Activated effector memory CD4-positive, alpha-beta T cell treated with anti-CD3 and anti-CD28 coated beads, Interleukin-2, amount 50 U/mL, for 16 hours (primary cell): ENCODE data around the gene HIP1.
"Not testable (repeated sequence)": the region's sequence is repeated elsewhere in the genome, so short reads cannot be mapped to it uniquely, and the experiment has no call there.

Experiments
- DNase-seq: peaks from one replicate; pipeline ENCODE4 v3.0.0-alpha.2; 2020

Gene HIP1

GRCh38 chr7:75712517-75713361 is 26.0 kb downstream of the HIP1 start:
- peak; percentile 17 for DNase-seq

GRCh38 chr7:75711656-75712514 is 26.9 kb downstream of the HIP1 start:
- peak; percentile 3 for DNase-seq

- DNase-seq = no peak
Observed at GRCh38 chr7:75711076-75711475, 27.7 kb downstream of the HIP1 start.

GRCh38 chr7:75704928-75705327 is 33.8 kb downstream of the HIP1 start:
- DNase-seq = no peak

GRCh38 chr7:75702515-75702914 is 36.2 kb downstream of the HIP1 start:
- no peak for DNase-seq

GRCh38 chr7:75699993-75700392 is 38.7 kb downstream of the HIP1 start:
- no peak for DNase-seq

- no peak for DNase-seq
Observed at GRCh38 chr7:75698358-75698757, 40.4 kb downstream of the HIP1 start.

- DNase-seq = no peak
Observed at GRCh38 chr7:75696263-75697037, 42.3 kb downstream of the HIP1 start.

GRCh38 chr7:75694638-75695399 is 43.9 kb downstream of the HIP1 start:
- no peak for DNase-seq

- not testable (repeated sequence) for DNase-seq
Observed at GRCh38 chr7:75693668-75694067, 45.1 kb downstream of the HIP1 start.

- DNase-seq = no peak
Observed at GRCh38 chr7:75691793-75692543, 46.8 kb downstream of the HIP1 start.

GRCh38 chr7:75690121-75690523 is 48.6 kb downstream of the HIP1 start:
- no peak for DNase-seq

GRCh38 chr7:75689246-75690099 is 49.3 kb downstream of the HIP1 start:
- DNase-seq = no peak

GRCh38 chr7:75688200-75689136 is 50.3 kb downstream of the HIP1 start:
- no peak for DNase-seq

- no peak for DNase-seq
Observed at GRCh38 chr7:75687246-75688088, 51.3 kb downstream of the HIP1 start.

GRCh38 chr7:75686551-75686950 is 52.2 kb downstream of the HIP1 start:
- no peak for DNase-seq

GRCh38 chr7:75682052-75682451 is 56.7 kb downstream of the HIP1 start:
- DNase-seq = not testable (repeated sequence)

- DNase-seq = no peak
Observed at GRCh38 chr7:75679060-75679459, 59.7 kb downstream of the HIP1 start.
